H1 (cell line): ENCODE measurements around the gene SMOC2. TPM values are rescaled to one million over a fixed set of nuclear protein-coding genes. Genes with fewer than 3 reads are reported as not detected.

Experiments used
- CTCF ChIA-PET: fragments of 300-600 bp; sonication (Branson Sonifier 250); formaldehyde crosslinking; loops from one replicate; lab custom pipeline; 2021; ENCODE audit not compliant: partially characterized antibody; lab: Charles Lee
- POLR2A ChIA-PET: fragments of 300-600 bp; sonication (Branson Sonifier 250); formaldehyde crosslinking; loops from one replicate; lab custom pipeline; 2021; ENCODE audit warnings: inconsistent platforms; ENCODE audit not compliant: partially characterized antibody; lab: Charles Lee
- DNase-seq, 2 experiments: peaks; one replicate each; pipeline versions ENCODE4 v3.0.0 to v3.0.0-alpha.2; 2010 to 2022; ENCODE audit warnings: low spot score in 2 of 2, low read depth in 1 of 2, mixed read lengths in 1 of 2
- FAIRE-seq: peaks from 2 replicates; lab custom pipeline; 2011; peaks lifted over from hg19 to GRCh38; lab: Jason Lieb, UNC
- H2AFZ ChIP-seq: 2 replicates; pipeline ENCODE4 v1.8.1; 2012; ENCODE audit warnings: low read length, inconsistent platforms
- H2AK5ac ChIP-seq: 2 replicates; pipeline ENCODE4 v1.6.1; 2013; ENCODE audit warnings: low read depth, low read length
- H2BK120ac ChIP-seq: replicated peaks from 2 replicates; pipeline ENCODE3; 2013; ENCODE audit warnings: low read depth, low read length, inconsistent platforms
- H2BK12ac ChIP-seq: 2 replicates; pipeline ENCODE4 v1.6.1; 2013; ENCODE audit warnings: low read depth, low read length
- H2BK15ac ChIP-seq: 2 replicates; pipeline ENCODE4 v1.6.1; 2013; ENCODE audit warnings: low read length
- H2BK20ac ChIP-seq: 2 replicates; pipeline ENCODE4 v1.6.1; 2013; ENCODE audit warnings: low read length
- H2BK5ac ChIP-seq: 2 replicates; pipeline ENCODE4 v1.6.1; 2013; ENCODE audit warnings: low read depth, low read length
- H3K14ac ChIP-seq: 2 replicates; pipeline ENCODE4 v1.6.1; 2013; ENCODE audit warnings: inconsistent platforms; ENCODE audit not compliant: insufficient read length
- H3K18ac ChIP-seq: 2 replicates; pipeline ENCODE4 v1.6.1; 2013; ENCODE audit warnings: low read length; ENCODE audit errors: extremely low read depth
- H3K23ac ChIP-seq: 2 replicates; pipeline ENCODE4 v1.6.1; 2013; ENCODE audit warnings: inconsistent platforms; ENCODE audit not compliant: insufficient read length
- H3K23me2 ChIP-seq: 2 replicates; pipeline ENCODE4 v1.6.1; 2013; ENCODE audit warnings: low read depth, low read length
- H3K27ac ChIP-seq: 2 replicates; pipeline ENCODE4 v1.6.1; 2011; ENCODE audit warnings: low read depth, low read length, inconsistent platforms
- H3K27me3 ChIP-seq, 4 experiments: replicated peaks in 1 of 4; 1 replicate in 1 of 4; 2 replicates in 3 of 4; pipeline versions ENCODE4 v1.6.1 to v1.8.1; 2011 to 2013; ENCODE audit warnings: low read length in 3 of 4, mild to moderate bottlenecking in 3 of 4, inconsistent platforms in 2 of 4, mixed read lengths in 2 of 4, moderate library complexity in 1 of 4; ENCODE audit not compliant: control insufficient read depth in 3 of 4, insufficient read depth in 3 of 4; ENCODE audit errors: extremely low read depth in 1 of 4
- H3K36me3 ChIP-seq, 4 experiments: 2 replicates each; pipeline versions ENCODE4 v1.6.1 to v1.8.1; 2011 to 2013; ENCODE audit warnings: mild to moderate bottlenecking in 4 of 4, low read length in 3 of 4, moderate library complexity in 2 of 4, control low read depth in 1 of 4, inconsistent platforms in 1 of 4; ENCODE audit not compliant: insufficient read depth in 4 of 4, control insufficient read depth in 2 of 4
- H3K4ac ChIP-seq: replicated peaks from 2 replicates; pipeline ENCODE3; 2013; ENCODE audit warnings: low read length, low read depth, mixed read lengths, inconsistent platforms; ENCODE audit not compliant: insufficient read length
- H3K4me1 ChIP-seq, 4 experiments: replicated peaks in 1 of 4; 1 replicate in 1 of 4; 2 replicates in 3 of 4; pipeline versions ENCODE4 v1.6.1 to v1.8.1; 2011 to 2013; ENCODE audit warnings: low read length in 3 of 4, inconsistent platforms in 2 of 4, mixed read lengths in 1 of 4; ENCODE audit not compliant: insufficient read depth in 4 of 4, control insufficient read depth in 3 of 4
- H3K4me2 ChIP-seq, 2 experiments: 2 replicates each; pipeline versions ENCODE4 v1.6.1 to v1.8.1; 2011 to 2013; ENCODE audit warnings: low read depth in 2 of 2, low read length in 2 of 2, control low read depth in 1 of 2, inconsistent platforms in 1 of 2, mild to moderate bottlenecking in 1 of 2; ENCODE audit not compliant: insufficient read depth in 1 of 2
- H3K4me3 ChIP-seq, 4 experiments: fragments of 200-600, 300-600 bp in 1 of 4; sonication (generic), shearing (Covaris generic), sonication (Bioruptor Twin) in 1 of 4; 2 replicates each; pipeline versions ENCODE4 v1.5.1 to v1.8.1; 2011 to 2016; ENCODE audit warnings: low read length in 4 of 4, low read depth in 3 of 4, control low read depth in 2 of 4, inconsistent platforms in 2 of 4, mild to moderate bottlenecking in 2 of 4, mixed read lengths in 1 of 4, moderate library complexity in 1 of 4; ENCODE audit not compliant: insufficient read depth in 2 of 4; ENCODE audit errors: extremely low read depth in 1 of 4
- H3K56ac ChIP-seq: replicated peaks from 2 replicates; pipeline ENCODE3; 2013; ENCODE audit warnings: low read depth, mild to moderate bottlenecking, mixed read lengths, low read length, inconsistent platforms; ENCODE audit not compliant: insufficient read length
- H3K79me1 ChIP-seq: 2 replicates; pipeline ENCODE4 v1.6.1; 2013; ENCODE audit warnings: low read depth, low read length, control low read depth
- H3K79me2 ChIP-seq, 2 experiments: 2 replicates each; pipeline versions ENCODE4 v1.6.1 to v1.8.1; 2012 to 2013; ENCODE audit warnings: low read length in 2 of 2, mild to moderate bottlenecking in 2 of 2, inconsistent platforms in 1 of 2; ENCODE audit not compliant: insufficient read depth in 2 of 2, control insufficient read depth in 1 of 2
- H3K9ac ChIP-seq, 4 experiments: replicated peaks in 1 of 4; 1 replicate in 1 of 4; 2 replicates in 3 of 4; pipeline versions ENCODE4 v1.6.1 to v1.8.1; 2011 to 2013; ENCODE audit warnings: low read depth in 3 of 4, low read length in 3 of 4, control low read depth in 2 of 4, mild to moderate bottlenecking in 2 of 4, moderate library complexity in 2 of 4, inconsistent platforms in 1 of 4; ENCODE audit errors: extremely low read depth in 1 of 4
- H3K9me3 ChIP-seq, 2 experiments: 2 replicates each; pipeline versions ENCODE4 v1.6.1 to v1.8.1; 2012 to 2013; ENCODE audit warnings: mild to moderate bottlenecking in 2 of 2, moderate library complexity in 2 of 2, control low read depth in 1 of 2, inconsistent platforms in 1 of 2, low read depth in 1 of 2, low read length in 1 of 2, mixed read lengths in 1 of 2; ENCODE audit not compliant: insufficient read depth in 2 of 2
- H4K20me1 ChIP-seq, 2 experiments: replicated peaks in 1 of 2; 2 replicates each; pipeline versions ENCODE3 to v1.8.1; 2011 to 2013; ENCODE audit warnings: inconsistent platforms in 2 of 2, low read length in 2 of 2, mild to moderate bottlenecking in 1 of 2; ENCODE audit not compliant: insufficient read depth in 2 of 2, control insufficient read depth in 1 of 2
- H4K5ac ChIP-seq: 2 replicates; pipeline ENCODE4 v1.6.1; 2013; ENCODE audit warnings: low read length, low read depth, mixed read lengths, inconsistent platforms; ENCODE audit not compliant: insufficient read length
- H4K8ac ChIP-seq: 2 replicates; pipeline ENCODE4 v1.8.0; 2013; ENCODE audit warnings: mild to moderate bottlenecking, moderate library complexity, low read length, inconsistent platforms; ENCODE audit not compliant: insufficient read depth; ENCODE audit errors: extremely low read depth
- H4K91ac ChIP-seq: replicated peaks from 2 replicates; pipeline ENCODE3; 2013; ENCODE audit warnings: low read length, mixed read lengths, inconsistent platforms; ENCODE audit not compliant: insufficient read length
- ASH2L ChIP-seq: fragments of 200-600, 300-600 bp; sonication (generic); IDR thresholded peaks from one replicate; pipeline ENCODE4 v1.7.1; 2017; ENCODE audit warnings: low read length
- CEBPB ChIP-seq: IDR thresholded peaks from 2 replicates; pipeline ENCODE4 v1.6.1; 2012; ENCODE audit warnings: low read depth, low read length
- CHD1 ChIP-seq: IDR thresholded peaks from 2 replicates; pipeline ENCODE4 v1.6.1; 2012; ENCODE audit warnings: low read depth, low read length, improper control_type of control experiment
- CREB1 ChIP-seq: IDR thresholded peaks from 2 replicates; pipeline ENCODE4 v1.6.1; 2012; ENCODE audit warnings: inconsistent platforms
- KDM4A ChIP-seq: IDR thresholded peaks from one replicate; pipeline ENCODE4 v1.7.1; 2012; ENCODE audit warnings: low read depth, mild to moderate bottlenecking, moderate library complexity, low read length, inconsistent platforms; ENCODE audit not compliant: severe bottlenecking
- KDM5A ChIP-seq: fragments of 200-600 bp; IDR thresholded peaks from 2 replicates; pipeline ENCODE4 v1.7.1; 2012; ENCODE audit warnings: mild to moderate bottlenecking, low read length, inconsistent platforms, mixed read lengths
- MAX ChIP-seq: IDR thresholded peaks from 2 replicates; pipeline ENCODE4 v1.6.1; 2012; ENCODE audit warnings: inconsistent platforms
- POU5F1 ChIP-seq: IDR thresholded peaks from 2 replicates; pipeline ENCODE4 v1.6.1; 2011; ENCODE audit warnings: low read depth, mild to moderate bottlenecking, low read length, moderate library complexity
- RFX5 ChIP-seq: IDR thresholded peaks from 2 replicates; pipeline ENCODE4 v1.6.1; 2011; ENCODE audit warnings: low read depth, low read length, improper control_type of control experiment, borderline replicate concordance
- SIN3A ChIP-seq, 2 experiments: IDR thresholded peaks in 1 of 2; conservative IDR thresholded peaks in 1 of 2; 2 replicates each; pipeline ENCODE4 v1.6.1; 2011 to 2012; ENCODE audit warnings: low read length in 2 of 2, improper control_type of control experiment in 1 of 2, low read depth in 1 of 2, mild to moderate bottlenecking in 1 of 2
- TBP ChIP-seq: IDR thresholded peaks from 2 replicates; pipeline ENCODE4 v1.6.1; 2011; ENCODE audit warnings: low read depth, low read length, improper control_type of control experiment
- USF2 ChIP-seq: IDR thresholded peaks from 2 replicates; pipeline ENCODE4 v1.6.1; 2011; ENCODE audit warnings: low read length, improper control_type of control experiment
- polyA plus RNA-seq, 7 experiments: library from polyadenylated mRNA; depleted of rRNA in 3 of 7; stranded (reverse) in 5 of 7; unstranded in 2 of 7; fragments of >200 nt in 5 of 7; fragments of 200-250 nt in 2 of 7; gene quantifications; 1 replicate in 5 of 7; 2 replicates in 1 of 7; 4 replicates in 1 of 7; pipeline versions ENCODE4 v1.2.1 to v1.2.3, GENCODE V29; 2011 to 2013; ENCODE audit warnings: missing spikeins in 2 of 7, mixed read lengths in 2 of 7
- total RNA-seq: library from RNA; stranded (reverse); fragmentation: NEBNext Ultra II Directional; extraction: Animal tissue kit (Norgen Biotek cat#: 25700); gene quantifications from 2 replicates; pipeline ENCODE4 v1.2.1, GENCODE V29; 2021

Gene SMOC2
- total and polyA plus RNA-seq, 2 of the 8 experiments (the other 6 are each of a cell fraction or from before 2014, with no cell fraction given) = 7.7 to 8.5 TPM

- CTCF ChIA-PET = interaction anchor here (1.4 kb wide), 1 partner anchor 15 kb away, joined by 3 read pairs; no protein-coding TSS in a partner anchor
- Histone ChIP-seq H2BK15ac (no peak overlapping the region), H3K79me1 (no peaks in the 10 kb centered on the region; the same call in 1 of the 2 replicates), H3K4me1 (no peaks in the 10 kb centered on the region), H3K36me3 (0 out of 8 replicates have a peak, but pooled peaks cover 0 to 2% (median 0%) of the 10 kb centered on the region in 4 experiments), H3K23me2 (no peaks in the 10 kb centered on the region), H3K4me3 (no peak overlapping the region), H2BK120ac (no peak overlapping the region)
- TF ChIP-seq KDM5A (no peak), RFX5 (no peak), CHD1 (no peak), CREB1 (no peak), SIN3A (conservative IDR thresholded peaks at IDR 0.05 in 1 of 2, IDR thresholded peaks at IDR 0.05 in 1 of 2; ENCODE audit: low read depth in 1 of 2, low read length in 2 of 2) (no peak), KDM4A (no peak), ASH2L (no peak), POU5F1 (no peak), TBP (no peak), MAX (no peak), USF2 (no peak), CEBPB (no peak)
- TF ChIP-seq, all 59 proteins: peak for 0
- Histone ChIP-seq H3K4ac (no peak overlapping the region), H3K18ac (no peak overlapping the region), H4K8ac (no peak overlapping the region), H3K9ac (no peak overlapping the region), H4K20me1 (no peaks in the 10 kb centered on the region), H3K56ac (no peak overlapping the region), H4K5ac (no peak overlapping the region), H2BK5ac (no peak overlapping the region), H3K79me2 (no peaks in the 10 kb centered on the region), H3K27me3 (no peaks in the 10 kb centered on the region), H3K9me3 (no peaks in the 10 kb centered on the region; a peak in 1 of 4 replicates), H3K23ac (no peak overlapping the region), H4K91ac (no peak overlapping the region), H2BK20ac (no peak overlapping the region), H3K27ac (no peak overlapping the region), H3K14ac (no peak overlapping the region), H2BK12ac (no peak overlapping the region), H2AK5ac (no peak overlapping the region), H2AFZ (no peak overlapping the region), H3K4me2 (no peak overlapping the region)
- POLR2A ChIA-PET = no interaction called here
- FAIRE-seq (no peak), DNase-seq (no peak)
These were observed 39.5 kb downstream of the SMOC2 start for GRCh38 chr6:168480481-168480880.
